ENCODE measurements around the gene INTS14. TPM values are rescaled to one million over a fixed set of nuclear protein-coding genes. Genes with fewer than 3 reads are reported as not detected.
A peak's percentile ranks its signal among the peaks of the same experiment; 100 is the strongest.
"Not testable (repeated sequence)": the region's sequence is repeated elsewhere in the genome, so short reads cannot be mapped to it uniquely, and the experiment has no call there.

Gene INTS14
- total RNA-seq, 6 experiments from 2014 or later, result 15.3 to 19.8 (median 17.4) TPM

- Histone ChIP-seq H3K36me3 (peaks cover 0 to 39% (median 12%) of the 10 kb centered on the region in 4 donors), H3K4me1 (no peaks in the 10 kb centered on the region), H3K9me3 (no peaks in the 10 kb centered on the region), H3K27ac (no peak overlapping the region), H3K27me3 (no peaks in the 10 kb centered on the region), H3K4me3 (no peak overlapping the region)
- TF ChIP-seq CTCF (IDR thresholded peaks at IDR 0.05) (no peak), POLR2A (IDR thresholded peaks at IDR 0.05) (no peak)
- peak in 1 of 4 donors; percentile 39 for ATAC-seq
- DNase-seq, result no peak
- 75% methylated on average over 6 of the region's 6 CpGs for WGBS (ENCODE audit: insufficient coverage, low coverage, low lambda C conversion rate, missing lambda C conversion rate)
- intact Hi-C loops (cut with DNase I), result no loop called here
Measured at GRCh38 chr15:65558997-65559760, 51.8 kb downstream of the INTS14 start.

GRCh38 chr15:65558336-65558735, 52.6 kb downstream of the INTS14 start:
- no peaks in the 10 kb centered on the region for H3K9me3 ChIP-seq
- peaks cover 0 to 33% (median 8%) of the 10 kb centered on the region in 4 donors for H3K36me3 ChIP-seq
- DNase-seq (no peak), ATAC-seq (no peak)
- 89% methylated on average over 5 of the region's 5 CpGs for WGBS (ENCODE audit: insufficient coverage, low coverage, low lambda C conversion rate, missing lambda C conversion rate)
- H3K27me3 ChIP-seq, result no peaks in the 10 kb centered on the region
- H3K4me3 ChIP-seq, result no peak overlapping the region
- H3K4me1 ChIP-seq, result no peaks in the 10 kb centered on the region
- no peak overlapping the region for H3K27ac ChIP-seq
- intact Hi-C loops (cut with DNase I), result no loop called here
- TF ChIP-seq POLR2A (IDR thresholded peaks at IDR 0.05), result no peak
- no peak for TF ChIP-seq CTCF (IDR thresholded peaks at IDR 0.05)

- ATAC-seq, result no peak
Measured at GRCh38 chr15:65556622-65557021, 54.3 kb downstream of the INTS14 start.

GRCh38 chr15:65553691-65554090, 57.2 kb downstream of the INTS14 start:
- DNase-seq, result no peak
- 94% methylated on average over 2 of the region's 3 CpGs for WGBS (ENCODE audit: insufficient coverage, low coverage, low lambda C conversion rate, missing lambda C conversion rate)
- Histone ChIP-seq H3K9me3 (no peaks in the 10 kb centered on the region), H3K4me1 (no peaks in the 10 kb centered on the region), H3K27me3 (no peaks in the 10 kb centered on the region), H3K27ac (no peak overlapping the region), H3K36me3 (peaks cover 0 to 19% (median 3%) of the 10 kb centered on the region in 4 donors), H3K4me3 (no peak overlapping the region)
- intact Hi-C loops (cut with DNase I), result no loop called here
- ATAC-seq, result no peak
- TF ChIP-seq CTCF (IDR thresholded peaks at IDR 0.05) (no peak), POLR2A (IDR thresholded peaks at IDR 0.05) (no peak)

More at GRCh38 chr15:65556622-65557021, 54.3 kb downstream of the INTS14 start:
- Histone ChIP-seq H3K4me3 (no peak overlapping the region), H3K27me3 (no peaks in the 10 kb centered on the region), H3K27ac (no peak overlapping the region), H3K9me3 (no peaks in the 10 kb centered on the region), H3K36me3 (peaks cover 0 to 25% (median 6%) of the 10 kb centered on the region in 4 donors), H3K4me1 (no peaks in the 10 kb centered on the region)
- no peak for TF ChIP-seq CTCF (IDR thresholded peaks at IDR 0.05)
- TF ChIP-seq POLR2A (IDR thresholded peaks at IDR 0.05), result no peak
- WGBS (ENCODE audit: insufficient coverage, low coverage, low lambda C conversion rate, missing lambda C conversion rate), result 100% methylated on average over 7 of the region's 7 CpGs
- no peak for DNase-seq
- intact Hi-C loops (cut with DNase I), result no loop called here

GRCh38 chr15:65552851-65553250, 58.1 kb downstream of the INTS14 start:
- H3K36me3 ChIP-seq, result peaks cover 0 to 14% (median 0%) of the 10 kb centered on the region in 4 donors
- H3K4me3 ChIP-seq; intact Hi-C loops (cut with DNase I); DNase-seq; H3K27ac ChIP-seq; ATAC-seq; H3K4me1 ChIP-seq; H3K9me3 ChIP-seq; H3K27me3 ChIP-seq: not testable (repeated sequence)
- 93% methylated on average over 4 of the region's 6 CpGs for WGBS (ENCODE audit: insufficient coverage, low coverage, low lambda C conversion rate, missing lambda C conversion rate)
